AG09319 (cell line): Measurements from ENCODE around the gene TRPC6.

Experiments used
- DNase-seq: peaks from one replicate; pipeline ENCODE4 v3.0.0-alpha.2; 2010; ENCODE audit warnings: low read depth; ENCODE audit errors: extremely low read depth
- TF ChIP-seq, protein P1 (sequence below): IDR thresholded peaks from 2 replicates; pipeline ENCODE4 v1.5.1; 2011; ENCODE audit warnings: low read depth, mild to moderate bottlenecking, inconsistent platforms, low read length, moderate library complexity

Gene TRPC6

DNA sequence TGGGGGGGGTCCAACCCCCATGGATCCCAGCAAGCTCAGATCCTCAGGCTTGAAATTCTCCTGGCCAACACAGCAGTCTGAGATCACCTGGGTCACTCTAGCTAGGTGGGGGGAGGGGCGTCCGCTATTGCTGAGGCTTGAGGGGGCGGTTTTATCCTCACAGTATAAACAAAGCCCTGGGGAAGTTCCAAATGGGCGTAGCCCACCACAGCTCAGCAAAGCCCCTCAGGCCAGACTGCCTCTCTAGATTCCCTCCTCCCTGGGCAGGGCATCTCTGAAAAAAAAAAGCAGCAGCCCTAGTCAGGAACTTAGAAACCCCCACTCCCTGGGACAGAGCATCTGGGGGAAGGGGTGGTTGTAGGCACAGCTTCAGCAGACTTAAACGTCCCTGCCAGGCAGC is 16.7 kb downstream of the TRPC6 start:
- DNase-seq = no peak
- TF ChIP-seq, protein P1, sequence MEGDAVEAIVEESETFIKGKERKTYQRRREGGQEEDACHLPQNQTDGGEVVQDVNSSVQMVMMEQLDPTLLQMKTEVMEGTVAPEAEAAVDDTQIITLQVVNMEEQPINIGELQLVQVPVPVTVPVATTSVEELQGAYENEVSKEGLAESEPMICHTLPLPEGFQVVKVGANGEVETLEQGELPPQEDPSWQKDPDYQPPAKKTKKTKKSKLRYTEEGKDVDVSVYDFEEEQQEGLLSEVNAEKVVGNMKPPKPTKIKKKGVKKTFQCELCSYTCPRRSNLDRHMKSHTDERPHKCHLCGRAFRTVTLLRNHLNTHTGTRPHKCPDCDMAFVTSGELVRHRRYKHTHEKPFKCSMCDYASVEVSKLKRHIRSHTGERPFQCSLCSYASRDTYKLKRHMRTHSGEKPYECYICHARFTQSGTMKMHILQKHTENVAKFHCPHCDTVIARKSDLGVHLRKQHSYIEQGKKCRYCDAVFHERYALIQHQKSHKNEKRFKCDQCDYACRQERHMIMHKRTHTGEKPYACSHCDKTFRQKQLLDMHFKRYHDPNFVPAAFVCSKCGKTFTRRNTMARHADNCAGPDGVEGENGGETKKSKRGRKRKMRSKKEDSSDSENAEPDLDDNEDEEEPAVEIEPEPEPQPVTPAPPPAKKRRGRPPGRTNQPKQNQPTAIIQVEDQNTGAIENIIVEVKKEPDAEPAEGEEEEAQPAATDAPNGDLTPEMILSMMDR = no peak

DNA sequence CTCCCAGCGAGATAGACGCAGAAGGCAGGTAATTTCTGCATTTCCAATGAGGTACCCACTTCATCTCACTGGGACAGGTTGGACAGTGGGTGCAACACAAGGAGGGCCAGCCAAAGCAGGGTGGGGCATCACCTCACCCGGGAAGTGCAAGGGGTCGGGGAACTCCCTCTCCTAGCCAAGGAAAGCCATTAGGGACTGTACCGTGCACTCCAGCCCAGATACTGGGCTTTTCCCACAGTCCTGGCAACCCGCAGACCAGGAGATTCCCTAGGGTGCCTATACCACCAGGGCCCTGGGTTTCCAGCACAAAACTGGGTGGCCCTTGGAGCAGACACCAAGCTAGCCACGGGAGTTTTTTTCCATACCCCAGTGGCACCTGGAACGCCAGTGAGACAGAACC is 17.2 kb downstream of the TRPC6 start:
- TF ChIP-seq, protein P1 = no peak
- DNase-seq = no peak

DNA sequence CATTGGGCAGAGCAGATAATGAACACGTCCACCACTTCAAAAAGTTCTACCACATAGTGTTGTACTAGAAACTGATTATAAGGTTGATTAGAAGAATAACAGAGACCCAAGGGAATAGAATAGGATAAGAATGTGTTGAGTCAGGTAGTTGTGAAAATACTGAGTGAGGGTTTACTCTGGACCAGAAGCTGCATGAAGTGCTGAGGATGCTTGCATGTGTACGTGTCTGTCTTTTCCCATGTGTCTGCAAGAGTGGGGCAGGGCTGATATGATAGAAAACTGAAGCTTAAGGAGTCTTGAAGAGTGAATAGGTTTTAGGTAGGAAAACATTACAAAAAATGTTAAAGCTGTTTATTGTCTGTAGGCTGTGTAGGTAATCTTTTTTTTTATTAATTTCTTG is 20.6 kb downstream of the TRPC6 start:
- DNase-seq = no peak
- TF ChIP-seq, protein P1 = no peak

DNA sequence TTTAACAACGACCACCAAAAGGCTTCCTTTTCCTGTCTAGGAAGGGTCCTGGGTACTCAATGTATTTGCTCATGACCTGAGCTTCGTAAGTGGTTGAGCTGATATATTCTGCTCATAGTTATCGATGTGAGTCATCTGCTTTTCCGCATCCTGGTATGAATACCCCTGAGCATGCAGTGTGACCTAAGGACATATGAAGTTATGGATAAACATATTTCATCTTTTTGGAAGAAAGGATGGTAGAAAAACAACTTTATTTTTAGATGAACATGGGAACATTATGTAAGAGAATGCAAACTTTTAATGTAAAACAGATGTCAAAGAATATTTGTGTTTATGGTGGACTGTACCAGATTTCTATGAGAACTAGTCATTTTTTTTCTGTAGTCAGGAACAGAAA is 28.4 kb downstream of the TRPC6 start:
- TF ChIP-seq, protein P1 = no peak
- DNase-seq = no peak

DNA sequence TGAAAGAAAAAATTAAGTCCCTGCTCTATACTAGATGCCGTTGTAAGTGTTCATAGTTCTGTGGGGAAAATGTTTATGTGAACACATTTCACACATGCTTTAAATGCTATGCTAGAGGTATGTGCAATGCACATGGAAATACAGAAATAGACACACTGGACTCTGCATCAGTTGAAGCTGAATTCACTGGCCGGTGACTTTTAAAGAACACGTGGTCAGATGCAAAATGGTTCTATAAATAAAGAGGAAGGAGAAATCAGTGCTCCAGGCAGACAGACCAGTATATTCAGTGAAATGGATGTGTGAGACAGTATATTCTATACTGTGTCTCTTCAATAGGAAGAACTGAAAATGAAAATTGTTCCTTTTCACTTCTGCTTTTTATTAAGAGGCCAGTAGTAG is 29.9 kb downstream of the TRPC6 start:
- DNase-seq = no peak
- TF ChIP-seq, protein P1 = no peak

DNA sequence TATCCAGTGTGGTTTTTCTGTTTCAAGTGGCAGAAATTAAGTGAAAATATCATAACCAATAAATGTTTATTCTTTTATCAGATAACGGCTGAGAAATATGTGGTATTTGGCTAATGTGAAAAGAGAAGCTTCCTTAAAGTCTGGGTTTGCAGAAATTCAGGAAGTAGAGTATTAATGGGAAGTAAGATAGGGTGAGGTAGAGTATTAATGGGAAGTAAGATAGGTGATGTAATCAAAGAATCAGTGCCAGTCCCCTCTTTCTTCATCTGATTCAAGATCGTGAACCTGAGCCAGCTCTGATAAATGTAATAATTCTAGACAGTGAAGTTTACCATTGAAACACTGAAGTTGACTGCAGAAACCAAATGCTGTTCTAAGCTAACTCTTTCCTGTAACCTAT is 30.9 kb downstream of the TRPC6 start:
- TF ChIP-seq, protein P1 = no peak
- DNase-seq = no peak

DNA sequence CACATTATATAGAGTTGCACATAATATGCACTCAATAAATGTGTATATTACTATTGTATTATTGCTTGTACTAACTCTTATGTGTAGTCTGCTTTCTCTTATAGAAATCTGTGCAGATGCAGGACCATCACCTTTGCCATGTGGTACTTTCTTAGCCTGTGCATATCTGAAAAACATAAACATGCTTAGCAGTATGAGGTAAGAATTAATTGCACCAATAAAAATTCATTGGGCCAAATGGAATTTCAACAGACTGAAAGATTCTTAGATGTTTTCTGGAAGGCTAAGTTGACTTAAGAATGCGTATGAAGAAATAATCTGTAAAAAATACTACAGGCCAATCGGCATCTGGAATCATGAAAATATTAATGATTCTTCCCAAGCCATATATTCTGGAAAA is 55.3 kb downstream of the TRPC6 start:
- TF ChIP-seq, protein P1 = no peak
- DNase-seq = no peak
